WTC11 (cell line): ENCODE data around the gene DUSP9.

Experiments used
- ATF6 ChIP-seq: sonication (generic); formaldehyde crosslinking; IDR thresholded peaks from 2 replicates; pipeline ENCODE4 v1.8.1; 2023; ENCODE audit warnings: mild to moderate bottlenecking, missing genetic modification reagents
- CTCF ChIP-seq: fragments of 200-600 bp; IDR thresholded peaks from 2 replicates; pipeline ENCODE4 v1.8.0; 2022; ENCODE audit warnings: antibody characterized with exemption
- E2F4 ChIP-seq: sonication (generic); formaldehyde crosslinking; IDR thresholded peaks from 2 replicates; pipeline ENCODE4 v1.8.1; 2022; ENCODE audit warnings: low read depth, mild to moderate bottlenecking, moderate library complexity, missing genetic modification reagents, borderline replicate concordance
- FOXK1 ChIP-seq: sonication (generic); formaldehyde crosslinking; IDR thresholded peaks from 2 replicates; pipeline ENCODE4 v1.8.0; 2022; ENCODE audit warnings: mild to moderate bottlenecking, moderate library complexity, missing genetic modification reagents
- FOXP1 ChIP-seq: sonication (generic); formaldehyde crosslinking; IDR thresholded peaks from 2 replicates; pipeline ENCODE4 v1.8.0; 2022; ENCODE audit warnings: missing genetic modification reagents, mild to moderate bottlenecking, moderate library complexity, borderline replicate concordance
- JUN ChIP-seq: sonication (generic); formaldehyde crosslinking; IDR thresholded peaks from 2 replicates; pipeline ENCODE4 v1.8.0; 2023; ENCODE audit warnings: mild to moderate bottlenecking, missing genetic modification reagents
- NR3C1 ChIP-seq: sonication (generic); formaldehyde crosslinking; conservative IDR thresholded peaks from 2 replicates; pipeline ENCODE4 v1.8.1; 2023; ENCODE audit warnings: low read depth, mild to moderate bottlenecking, missing genetic modification reagents
- SOX15 ChIP-seq: fragments of 250-450 bp; sonication (Bioruptor Pico); IDR thresholded peaks from 2 replicates; pipeline ENCODE4 v1.9.0; 2021; ENCODE audit warnings: mild to moderate bottlenecking
- USF1 ChIP-seq: sonication (generic); formaldehyde crosslinking; IDR thresholded peaks from 2 replicates; pipeline ENCODE4 v1.8.0; 2022; ENCODE audit warnings: mild to moderate bottlenecking, missing genetic modification reagents
- USF2 ChIP-seq: sonication (generic); formaldehyde crosslinking; IDR thresholded peaks from 2 replicates; pipeline ENCODE4 v1.8.1; 2023; ENCODE audit warnings: mild to moderate bottlenecking, missing genetic modification reagents, moderate library complexity
- ZNF512 ChIP-seq: sonication (generic); formaldehyde crosslinking; IDR thresholded peaks from 2 replicates; pipeline ENCODE4 v1.8.1; 2022; ENCODE audit warnings: missing genetic modification reagents, borderline replicate concordance
- TF ChIP-seq, protein P1 (sequence below): sonication (generic); formaldehyde crosslinking; IDR thresholded peaks from 2 replicates; pipeline ENCODE4 v1.8.0; 2022; ENCODE audit warnings: mild to moderate bottlenecking, missing genetic modification reagents
- TF ChIP-seq, protein P2 (sequence below): sonication (generic); formaldehyde crosslinking; conservative IDR thresholded peaks from 2 replicates; pipeline ENCODE4 v1.8.1; 2022; ENCODE audit warnings: mild to moderate bottlenecking, missing genetic modification reagents

DNA sequence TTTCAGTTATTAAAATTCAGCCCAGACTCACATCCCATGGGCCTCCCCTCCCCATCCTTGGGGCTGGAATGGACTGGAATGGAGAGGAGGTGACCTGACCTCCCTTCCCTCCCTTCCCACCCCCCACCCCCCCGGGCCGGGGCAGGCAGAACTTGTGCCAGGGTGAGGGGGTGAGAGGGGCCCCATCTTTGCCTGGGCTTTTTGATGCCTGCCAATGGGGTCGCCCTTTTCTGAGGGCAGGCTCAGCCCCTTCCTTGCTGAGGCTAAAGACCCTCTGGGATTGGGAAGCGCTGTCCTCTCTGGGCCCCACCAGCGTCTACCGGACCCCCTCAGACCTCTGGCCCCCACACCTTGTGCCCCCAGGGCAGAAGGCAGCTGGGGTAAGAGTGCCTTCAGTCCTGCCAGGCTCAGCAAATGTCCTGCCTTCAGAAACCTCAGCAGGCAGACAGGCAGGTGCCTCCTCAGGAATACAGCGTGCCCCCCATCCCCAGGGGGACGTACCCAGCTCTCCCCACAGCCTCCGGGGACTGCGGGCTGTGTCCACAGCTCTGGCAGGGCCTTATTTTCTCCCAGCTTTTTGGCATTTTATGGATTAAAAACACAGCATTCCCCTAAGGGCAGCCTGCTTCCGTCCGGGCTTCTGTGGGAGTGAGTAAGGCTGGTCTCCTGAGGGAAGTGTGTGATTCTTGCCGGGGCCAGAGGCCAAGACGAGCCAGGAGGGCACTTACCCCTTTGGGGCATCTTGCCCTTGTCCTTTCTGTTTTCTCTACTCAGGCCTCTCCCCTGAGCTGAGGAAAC, 35.5 kb upstream of the DUSP9 start:
- TF ChIP-seq CTCF (no peak), ATF6 (CRISPR knock-in tag) (no peak), FOXK1 (CRISPR knock-in tag) (no peak), USF1 (no peak), FOXP1 (CRISPR knock-in tag) (no peak), SOX15 (CRISPR knock-in tag) (no peak), USF2 (CRISPR knock-in tag) (no peak), NR3C1 (CRISPR knock-in tag) (no peak), ZNF512 (CRISPR knock-in tag) (no peak), E2F4 (no peak), JUN (CRISPR knock-in tag) (no peak)
- TF ChIP-seq, protein P1, sequence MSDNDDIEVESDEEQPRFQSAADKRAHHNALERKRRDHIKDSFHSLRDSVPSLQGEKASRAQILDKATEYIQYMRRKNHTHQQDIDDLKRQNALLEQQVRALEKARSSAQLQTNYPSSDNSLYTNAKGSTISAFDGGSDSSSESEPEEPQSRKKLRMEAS, result no peak
- TF ChIP-seq, protein P2, sequence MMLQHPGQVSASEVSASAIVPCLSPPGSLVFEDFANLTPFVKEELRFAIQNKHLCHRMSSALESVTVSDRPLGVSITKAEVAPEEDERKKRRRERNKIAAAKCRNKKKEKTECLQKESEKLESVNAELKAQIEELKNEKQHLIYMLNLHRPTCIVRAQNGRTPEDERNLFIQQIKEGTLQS (CRISPR knock-in tag), result no peak
